Suprapubic skin (tissue), 4 donors: Measurements from ENCODE around the gene PDCD4. TPM values are rescaled to one million over a fixed set of nuclear protein-coding genes. Genes with fewer than 3 reads are reported as not detected.

Source experiments
- DNase-seq, 2 donors: peaks; one replicate each; pipeline ENCODE4 v3.0.0-alpha.2; 2019; ENCODE audit warnings: low spot score in 2 of 2
- H3K27ac ChIP-seq: fragments of 200-600 bp; sonication (generic); one replicate; pipeline ENCODE4 v1.5.1; 2019
- H3K27me3 ChIP-seq: fragments of 200-600 bp; sonication (generic); one replicate; pipeline ENCODE4 v1.5.1; 2019
- H3K36me3 ChIP-seq: fragments of 200-600 bp; sonication (generic); one replicate; pipeline ENCODE4 v1.5.1; 2019
- H3K4me1 ChIP-seq: fragments of 200-600 bp; sonication (generic); one replicate; pipeline ENCODE4 v1.5.1; 2019
- H3K4me3 ChIP-seq: fragments of 200-600 bp; sonication (generic); one replicate; pipeline ENCODE4 v1.5.1; 2019; ENCODE audit warnings: mild to moderate bottlenecking
- H3K9me3 ChIP-seq: fragments of 200-600 bp; sonication (generic); one replicate; pipeline ENCODE4 v1.5.1; 2019
- EP300 ChIP-seq: sonication (generic); formaldehyde crosslinking; IDR thresholded peaks from one replicate; pipeline ENCODE4 v1.6.1; 2017; ENCODE audit warnings: antibody characterized with exemption
- POLR2A ChIP-seq, 2 donors: fragments of 450-650 bp; IDR thresholded peaks; one replicate each; pipeline ENCODE4 v1.6.1; 2017; ENCODE audit warnings: antibody characterized with exemption in 2 of 2, mild to moderate bottlenecking in 2 of 2, moderate library complexity in 2 of 2
- POLR2AphosphoS5 ChIP-seq, 3 donors: sonication (generic); formaldehyde crosslinking; IDR thresholded peaks; one replicate each; pipeline ENCODE4 v1.6.1; 2017; ENCODE audit warnings: antibody characterized with exemption in 3 of 3
- WGBS: methylation state at CpG from one replicate; pipeline ENCODE4 v1.1.5; 2018; 5-methylcytosine and 5-hydroxymethylcytosine counted together
- total RNA-seq, 4 donors: library from RNA; depleted of rRNA; stranded (reverse); fragments of >200 nt; gene quantifications; one replicate each; pipeline ENCODE4 v1.1.0, GENCODE V29; 2016
- TF ChIP-seq, protein P1 (sequence below), 2 donors: fragments of 200-600 bp in 1 of 2; fragments of 450-650 bp in 1 of 2; sonication (generic) in 1 of 2; IDR thresholded peaks; one replicate each; pipeline ENCODE4 v1.5.1; 2016 to 2019; ENCODE audit warnings: antibody characterized with exemption in 2 of 2, mild to moderate bottlenecking in 1 of 2, moderate library complexity in 1 of 2

The PDCD4 gene
- total RNA-seq, 4 donors from 2014 or later = 243 to 594 (median 293) TPM

DNA sequence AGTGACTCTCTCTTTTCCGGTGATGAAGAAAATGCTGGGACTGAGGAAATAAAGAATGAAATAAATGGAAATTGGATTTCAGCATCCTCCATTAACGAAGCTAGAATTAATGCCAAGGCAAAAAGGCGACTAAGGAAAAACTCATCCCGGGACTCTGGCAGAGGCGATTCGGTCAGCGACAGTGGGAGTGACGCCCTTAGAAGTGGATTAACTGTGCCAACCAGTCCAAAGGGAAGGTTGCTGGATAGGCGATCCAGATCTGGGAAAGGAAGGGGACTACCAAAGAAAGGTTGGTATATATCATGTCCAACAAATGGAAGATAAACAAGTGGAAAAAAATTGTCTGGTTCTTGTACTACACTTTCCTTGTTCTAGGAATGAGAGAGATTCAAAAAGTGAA lies 9.5 kb downstream of the PDCD4 start:
- Histone ChIP-seq H3K27ac (no peak overlapping the region), H3K9me3 (no peaks in the 10 kb centered on the region), H3K36me3 (peaks cover 78% of the 10 kb centered on the region), H3K4me1 (peaks cover 43% of the 10 kb centered on the region), H3K4me3 (no peak overlapping the region), H3K27me3 (no peaks in the 10 kb centered on the region)
- TF ChIP-seq POLR2AphosphoS5 (IDR thresholded peaks at IDR 0.05) (no peak), EP300 (no peak), POLR2A (IDR thresholded peaks at IDR 0.05) (no peak)
- TF ChIP-seq, protein P1, sequence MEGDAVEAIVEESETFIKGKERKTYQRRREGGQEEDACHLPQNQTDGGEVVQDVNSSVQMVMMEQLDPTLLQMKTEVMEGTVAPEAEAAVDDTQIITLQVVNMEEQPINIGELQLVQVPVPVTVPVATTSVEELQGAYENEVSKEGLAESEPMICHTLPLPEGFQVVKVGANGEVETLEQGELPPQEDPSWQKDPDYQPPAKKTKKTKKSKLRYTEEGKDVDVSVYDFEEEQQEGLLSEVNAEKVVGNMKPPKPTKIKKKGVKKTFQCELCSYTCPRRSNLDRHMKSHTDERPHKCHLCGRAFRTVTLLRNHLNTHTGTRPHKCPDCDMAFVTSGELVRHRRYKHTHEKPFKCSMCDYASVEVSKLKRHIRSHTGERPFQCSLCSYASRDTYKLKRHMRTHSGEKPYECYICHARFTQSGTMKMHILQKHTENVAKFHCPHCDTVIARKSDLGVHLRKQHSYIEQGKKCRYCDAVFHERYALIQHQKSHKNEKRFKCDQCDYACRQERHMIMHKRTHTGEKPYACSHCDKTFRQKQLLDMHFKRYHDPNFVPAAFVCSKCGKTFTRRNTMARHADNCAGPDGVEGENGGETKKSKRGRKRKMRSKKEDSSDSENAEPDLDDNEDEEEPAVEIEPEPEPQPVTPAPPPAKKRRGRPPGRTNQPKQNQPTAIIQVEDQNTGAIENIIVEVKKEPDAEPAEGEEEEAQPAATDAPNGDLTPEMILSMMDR (IDR thresholded peaks at IDR 0.05) = no peak
- DNase-seq = no peak
- WGBS = 74% methylated on average over 9 of the region's 9 CpGs

DNA sequence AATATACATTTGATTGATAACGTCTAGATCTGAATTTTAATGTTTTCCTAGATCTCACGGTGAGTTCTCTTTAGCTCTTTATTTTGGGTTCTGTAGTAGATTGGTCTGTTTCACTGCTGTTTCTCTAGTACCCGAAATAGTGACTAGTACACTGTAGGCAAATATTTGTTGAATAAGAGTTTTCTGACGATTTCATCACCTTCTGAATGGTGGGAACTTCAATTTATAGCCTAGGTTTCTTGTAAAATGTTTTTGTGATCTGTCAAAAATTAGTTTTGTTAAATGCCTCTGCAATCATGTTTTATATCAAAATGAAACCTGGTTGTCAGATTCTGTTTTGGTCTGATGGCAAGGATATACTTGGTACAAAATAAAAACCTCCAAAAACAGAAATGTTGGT lies 10.2 kb downstream of the PDCD4 start:
- Histone ChIP-seq H3K4me3 (no peak overlapping the region), H3K27ac (no peak overlapping the region), H3K27me3 (no peaks in the 10 kb centered on the region), H3K36me3 (peaks cover 84% of the 10 kb centered on the region), H3K4me1 (peaks cover 39% of the 10 kb centered on the region), H3K9me3 (no peaks in the 10 kb centered on the region)
- WGBS = 63% methylated on average over 4 of the region's 4 CpGs
- TF ChIP-seq POLR2AphosphoS5 (IDR thresholded peaks at IDR 0.05) = no peak
- TF ChIP-seq, protein P1 (IDR thresholded peaks at IDR 0.05) = no peak
- no peak for TF ChIP-seq EP300
- TF ChIP-seq POLR2A (IDR thresholded peaks at IDR 0.05) = no peak
- no peak for DNase-seq

DNA sequence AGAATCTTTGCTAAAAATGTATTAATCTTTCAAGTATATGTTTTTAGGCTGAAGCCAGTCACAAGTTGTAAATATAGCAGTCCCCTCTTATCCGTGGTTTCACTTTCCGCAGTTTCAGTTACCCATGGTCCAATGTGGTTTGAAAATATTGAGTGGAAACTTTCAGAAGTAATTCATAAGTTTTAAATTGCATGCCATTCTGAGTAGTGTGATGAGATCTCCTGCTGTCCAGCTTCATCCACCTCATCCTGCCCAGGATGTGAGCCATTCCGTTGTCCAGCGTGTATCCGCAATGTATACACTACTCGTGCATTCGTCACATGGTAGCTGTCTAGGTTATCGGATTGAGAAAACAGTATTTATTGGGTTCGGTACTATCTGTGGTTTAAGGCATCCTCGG lies 12.2 kb downstream of the PDCD4 start:
- TF ChIP-seq POLR2A (IDR thresholded peaks at IDR 0.05) (no peak), EP300 (no peak), POLR2AphosphoS5 (IDR thresholded peaks at IDR 0.05) (no peak)
- TF ChIP-seq, protein P1 (IDR thresholded peaks at IDR 0.05) = no peak
- Histone ChIP-seq H3K36me3 (peaks cover 86% of the 10 kb centered on the region), H3K27ac (no peak overlapping the region), H3K27me3 (no peaks in the 10 kb centered on the region), H3K4me1 (peaks cover 21% of the 10 kb centered on the region), H3K9me3 (no peaks in the 10 kb centered on the region), H3K4me3 (no peak overlapping the region)
- DNase-seq = no peak
- whole genome bisulfite sequencing = 85% methylated on average over 10 of the region's 10 CpGs

DNA sequence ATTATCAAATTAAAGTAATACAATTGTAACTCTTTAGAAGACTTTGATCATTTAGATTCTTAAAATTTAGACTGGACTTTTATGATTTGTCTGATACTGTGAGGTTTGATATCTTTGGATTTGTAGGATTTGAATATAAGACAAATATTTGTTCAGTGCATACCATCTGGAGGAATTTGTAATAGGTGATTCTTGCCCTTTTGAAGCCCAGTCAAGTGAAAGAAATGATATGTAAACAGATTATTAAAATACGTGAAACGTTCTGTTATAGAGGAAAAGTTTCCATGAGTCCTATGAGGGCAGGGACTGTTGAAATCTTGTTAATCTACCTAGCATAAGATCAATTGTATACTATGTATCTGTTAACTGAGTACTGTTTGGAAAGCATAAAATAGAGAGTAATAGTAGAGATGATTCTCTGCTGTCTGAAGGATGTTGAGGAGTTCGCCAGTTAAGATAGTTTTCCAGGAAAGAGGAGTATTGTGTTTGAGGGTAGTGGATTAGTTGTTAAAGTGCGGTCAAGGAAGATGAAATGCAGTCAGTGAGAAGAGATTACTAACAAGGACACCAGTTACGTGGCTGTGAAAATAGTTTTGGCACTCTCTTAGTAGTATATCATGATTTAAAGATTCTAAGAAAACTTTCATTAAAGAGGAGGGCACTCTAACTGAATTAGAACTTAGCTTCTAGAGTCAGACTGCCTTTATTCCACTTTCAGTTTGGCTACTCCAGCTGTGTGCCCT lies 14.4 kb downstream of the PDCD4 start:
- no peak overlapping the region for H3K27ac ChIP-seq
- H3K4me1 ChIP-seq = peaks cover 8% of the 10 kb centered on the region
- H3K9me3 ChIP-seq = no peaks in the 10 kb centered on the region
- H3K4me3 ChIP-seq = no peak overlapping the region
- H3K36me3 ChIP-seq = peaks cover 91% of the 10 kb centered on the region
- WGBS = 53% methylated on average over 5 of the region's 5 CpGs
- DNase-seq = no peak
- TF ChIP-seq POLR2AphosphoS5 (IDR thresholded peaks at IDR 0.05) = no peak
- TF ChIP-seq, protein P1 (IDR thresholded peaks at IDR 0.05) = no peak
- no peak for TF ChIP-seq POLR2A (IDR thresholded peaks at IDR 0.05)
- no peak for TF ChIP-seq EP300
- H3K27me3 ChIP-seq = no peaks in the 10 kb centered on the region

DNA sequence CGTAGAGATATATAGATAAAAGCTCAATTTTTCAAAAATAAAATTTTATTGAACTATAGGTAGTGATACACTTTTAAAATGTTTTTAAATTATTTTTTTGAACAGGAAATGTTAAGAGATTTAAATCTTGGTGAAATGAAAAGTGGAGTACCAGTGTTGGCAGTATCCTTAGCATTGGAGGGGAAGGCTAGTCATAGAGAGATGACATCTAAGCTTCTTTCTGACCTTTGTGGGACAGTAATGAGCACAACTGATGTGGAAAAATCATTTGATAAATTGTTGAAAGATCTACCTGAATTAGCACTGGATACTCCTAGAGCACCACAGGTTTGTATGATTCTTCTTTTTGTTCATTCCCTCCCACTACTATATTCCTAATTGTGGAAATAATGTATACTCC lies 15.8 kb downstream of the PDCD4 start:
- Histone ChIP-seq H3K4me3 (no peak overlapping the region), H3K4me1 (peaks cover 3% of the 10 kb centered on the region), H3K27ac (no peak overlapping the region), H3K9me3 (no peaks in the 10 kb centered on the region), H3K36me3 (peaks cover 89% of the 10 kb centered on the region), H3K27me3 (no peaks in the 10 kb centered on the region)
- WGBS = 95% methylated on average over 1 of the region's 1 CpG
- TF ChIP-seq EP300 (no peak), POLR2A (IDR thresholded peaks at IDR 0.05) (no peak), POLR2AphosphoS5 (IDR thresholded peaks at IDR 0.05) (no peak)
- TF ChIP-seq, protein P1 (IDR thresholded peaks at IDR 0.05) = no peak
- no peak for DNase-seq
